NCI-H2029 treated with DMSO at 0.1 percent for 48 hours (cell line): ENCODE results near the gene DLG2.
"Not testable (repeated sequence)": the region's sequence is repeated elsewhere in the genome, so short reads cannot be mapped to it uniquely, and the experiment has no call there.

Experiments
- DNase-seq: peaks from one replicate; lab custom pipeline; 2025; lab: John Stamatoyannopoulos, UW

Gene DLG2

GRCh38 chr11:84836371-84836770 is 790.8 kb downstream of the DLG2 start:
- no peak for DNase-seq

DNA sequence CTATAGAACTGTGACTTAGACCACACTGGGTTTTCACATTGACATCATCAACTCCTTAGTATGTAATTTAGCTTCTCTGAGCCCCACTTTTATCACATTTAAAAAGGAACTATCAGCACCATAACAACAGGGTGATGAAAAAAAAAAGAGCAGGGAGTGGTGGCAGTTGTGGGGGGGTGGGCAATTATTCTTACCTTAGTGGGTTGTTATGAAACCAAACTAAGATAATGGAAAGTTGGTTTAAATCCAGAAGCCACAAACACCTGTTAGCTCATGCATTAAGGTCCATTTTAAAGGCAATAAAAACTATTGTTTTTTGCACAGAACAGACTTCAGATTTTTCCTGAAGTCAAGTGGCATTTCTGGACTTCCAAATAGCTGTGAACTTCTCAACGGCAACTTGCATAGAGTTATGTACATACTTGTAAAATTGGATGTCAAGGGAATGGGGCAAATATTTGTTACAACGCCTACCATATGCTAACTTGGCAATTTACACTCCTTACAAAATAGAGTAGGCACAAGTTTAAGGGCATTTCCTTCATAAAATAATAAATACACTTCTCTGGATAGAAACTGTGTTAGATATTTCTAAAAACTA is 793.6 kb downstream of the DLG2 start:
- no peak for DNase-seq

DNA sequence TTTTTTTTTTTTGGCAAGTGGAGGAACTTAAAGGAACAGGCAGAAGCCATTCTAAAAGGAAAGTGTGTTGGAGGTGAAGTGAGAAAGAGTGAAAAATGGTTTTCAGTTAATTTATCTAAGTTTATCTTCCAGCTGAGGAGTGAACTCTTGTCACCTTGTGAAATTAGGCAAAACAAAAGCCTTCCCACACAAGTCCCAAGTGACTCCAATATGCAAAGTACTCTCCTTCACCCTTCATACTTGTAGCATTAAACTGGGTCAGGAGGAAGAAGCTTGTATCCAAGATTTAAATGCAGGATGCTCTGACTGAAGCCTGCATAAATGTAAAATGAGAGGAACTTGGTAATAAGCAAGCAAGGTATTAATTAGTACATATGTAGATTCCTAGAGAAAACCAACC is 796.8 kb downstream of the DLG2 start:
- DNase-seq, result no peak

- DNase-seq, result no peak
Measured at GRCh38 chr11:84829162-84829561, 798.0 kb downstream of the DLG2 start.

DNA sequence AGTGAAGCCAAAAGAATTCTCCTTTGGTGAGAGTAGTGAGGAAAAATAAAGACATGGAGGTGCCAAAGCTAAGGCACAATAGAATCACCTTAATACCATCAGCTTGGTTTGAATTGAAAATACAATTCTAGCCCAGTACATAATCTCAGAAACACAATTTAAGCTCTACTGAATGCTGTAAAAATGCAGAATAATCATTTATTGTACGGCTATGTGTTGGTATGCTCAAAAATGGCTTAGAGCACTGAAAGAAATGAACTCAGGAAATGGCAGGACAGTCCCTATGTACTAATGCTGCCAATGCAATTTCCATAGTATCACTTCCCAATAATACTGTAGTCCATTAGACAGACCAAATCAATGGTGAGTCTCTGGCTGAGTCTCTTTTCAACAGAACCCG is 798.5 kb downstream of the DLG2 start:
- no peak for DNase-seq

DNA sequence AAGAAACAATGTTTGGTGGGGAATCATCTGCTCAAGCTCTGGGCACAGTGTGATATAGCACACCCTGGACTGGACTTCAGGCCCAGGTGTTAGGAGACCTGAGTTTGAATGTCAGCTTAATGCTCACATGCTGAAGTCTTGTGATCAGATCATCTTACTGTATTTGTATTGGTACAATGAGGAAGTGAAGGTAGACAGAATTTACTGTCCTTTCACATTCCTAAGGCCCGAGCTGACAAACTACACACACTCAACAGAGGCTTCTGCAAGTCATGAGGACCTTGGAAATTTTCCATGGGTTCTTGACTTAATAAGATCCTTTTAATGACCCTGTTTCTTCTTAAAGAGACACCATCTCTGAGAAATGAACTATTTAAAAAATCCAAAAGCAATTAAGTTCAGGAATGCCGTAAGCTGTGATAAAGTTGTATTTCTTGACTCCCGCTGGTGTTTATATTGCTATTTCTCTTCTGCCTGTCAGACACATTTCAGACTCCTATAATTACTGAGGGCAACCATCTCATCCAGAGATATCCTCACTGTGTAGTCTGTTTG is 802.0 kb downstream of the DLG2 start:
- no peak for DNase-seq

- no peak for DNase-seq
Measured at GRCh38 chr11:84824624-84825023, 802.5 kb downstream of the DLG2 start.

GRCh38 chr11:84819537-84819936 is 807.6 kb downstream of the DLG2 start:
- DNase-seq, result no peak

- DNase-seq, result no peak
Measured at GRCh38 chr11:84819128-84819527, 808.0 kb downstream of the DLG2 start.

DNA sequence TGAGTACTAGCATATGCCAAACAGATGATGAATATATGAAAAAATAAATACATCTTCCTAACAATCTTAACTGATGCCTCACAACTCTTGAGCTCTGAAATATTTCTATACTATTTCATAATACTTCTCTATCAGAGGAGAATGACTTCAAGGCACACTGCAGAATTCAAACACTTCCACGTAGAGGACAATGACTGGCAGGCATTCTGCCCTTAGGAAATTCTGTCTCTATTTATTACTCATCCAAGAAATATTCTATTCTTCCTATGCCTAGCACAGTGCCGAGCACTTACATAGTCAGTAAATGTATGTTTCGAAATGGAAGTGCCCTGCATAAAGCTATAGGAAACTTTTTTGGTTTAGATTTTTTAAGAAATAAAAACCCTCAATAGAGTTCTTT is 809.1 kb downstream of the DLG2 start:
- no peak for DNase-seq

GRCh38 chr11:84812471-84812969 is 814.6 kb downstream of the DLG2 start:
- no peak for DNase-seq

- DNase-seq, result no peak
Measured at GRCh38 chr11:84806354-84806753, 820.8 kb downstream of the DLG2 start.

- DNase-seq, result no peak
Measured at GRCh38 chr11:84804041-84804440, 823.1 kb downstream of the DLG2 start.

GRCh38 chr11:84800755-84801346 is 826.3 kb downstream of the DLG2 start:
- DNase-seq, result no peak

DNA sequence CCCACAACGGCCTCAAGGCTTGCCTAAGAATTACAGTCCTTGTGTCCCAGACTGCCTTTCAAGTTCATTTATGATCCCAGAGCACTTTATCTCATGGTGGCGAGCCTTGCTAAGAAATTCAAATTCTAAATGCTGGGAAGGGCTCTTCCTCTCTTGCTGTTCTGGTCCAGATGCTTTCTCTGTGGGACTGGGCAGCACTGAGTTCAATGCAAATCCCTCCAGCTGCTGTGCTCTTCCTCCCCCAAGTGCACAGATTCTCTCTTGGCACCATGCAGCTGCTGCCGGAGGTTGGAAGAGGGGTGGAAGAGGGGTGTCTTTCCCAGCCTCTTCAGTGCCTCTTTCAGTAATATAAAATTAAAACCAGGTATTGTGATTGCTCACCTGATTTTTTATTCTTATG is 828.0 kb downstream of the DLG2 start:
- DNase-seq, result no peak

DNA sequence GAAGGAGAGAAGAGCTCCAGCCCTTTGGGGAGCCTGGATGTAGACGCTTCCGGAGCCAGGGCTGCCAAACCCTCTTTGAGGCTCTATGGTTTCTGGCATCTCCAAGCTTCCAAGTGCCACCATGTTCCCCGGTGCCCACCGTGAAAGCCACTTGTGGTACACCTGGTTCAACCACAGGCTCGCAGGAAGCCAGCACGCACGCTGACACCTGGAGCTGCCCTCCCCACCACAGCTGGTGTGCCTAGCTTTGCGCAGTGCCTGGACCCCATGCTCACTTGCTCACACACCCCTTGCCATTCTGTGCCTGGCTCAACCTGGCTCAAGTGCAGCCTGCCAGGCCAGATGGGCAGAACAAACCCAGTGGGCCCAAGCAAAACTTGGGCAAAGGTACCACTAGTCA is 831.4 kb downstream of the DLG2 start:
- no peak for DNase-seq

DNA sequence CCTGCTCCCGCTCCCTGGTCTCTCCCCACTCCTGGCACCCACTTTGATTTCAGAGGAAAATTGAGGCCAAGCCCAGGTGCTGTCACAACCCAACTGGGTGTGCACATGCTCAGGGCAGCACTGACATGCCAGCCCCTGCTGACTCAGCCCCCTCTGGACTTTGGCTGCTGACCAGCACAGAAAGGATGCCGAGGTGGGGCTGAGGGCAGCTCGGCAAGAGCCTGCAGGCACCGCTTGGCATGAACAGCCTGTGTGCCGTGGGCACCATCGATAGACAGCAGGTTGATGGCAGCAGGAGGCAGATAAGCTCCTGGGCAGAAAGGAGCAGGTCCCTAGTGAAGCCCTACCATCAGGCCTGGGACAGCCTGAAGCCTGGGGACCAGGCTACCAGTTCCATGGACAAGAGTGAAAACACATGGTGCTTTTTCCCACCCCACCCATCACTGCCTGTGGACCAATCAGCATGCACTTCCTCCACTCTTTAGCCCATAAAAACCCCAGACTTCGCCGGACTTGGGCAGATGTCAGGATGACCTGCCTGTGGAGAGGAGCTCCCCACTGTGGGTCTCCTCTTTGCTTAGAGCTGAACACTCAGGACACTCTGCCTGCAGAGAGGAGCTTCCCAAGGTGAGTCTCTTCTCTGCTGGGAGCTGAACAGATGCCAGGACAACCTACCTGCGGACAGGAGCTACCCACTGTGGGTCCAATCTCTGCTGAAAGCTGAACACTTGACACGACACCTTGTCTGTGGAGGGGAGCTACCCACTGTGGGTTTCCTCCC is 832.3 kb downstream of the DLG2 start:
- DNase-seq, result no peak

DNA sequence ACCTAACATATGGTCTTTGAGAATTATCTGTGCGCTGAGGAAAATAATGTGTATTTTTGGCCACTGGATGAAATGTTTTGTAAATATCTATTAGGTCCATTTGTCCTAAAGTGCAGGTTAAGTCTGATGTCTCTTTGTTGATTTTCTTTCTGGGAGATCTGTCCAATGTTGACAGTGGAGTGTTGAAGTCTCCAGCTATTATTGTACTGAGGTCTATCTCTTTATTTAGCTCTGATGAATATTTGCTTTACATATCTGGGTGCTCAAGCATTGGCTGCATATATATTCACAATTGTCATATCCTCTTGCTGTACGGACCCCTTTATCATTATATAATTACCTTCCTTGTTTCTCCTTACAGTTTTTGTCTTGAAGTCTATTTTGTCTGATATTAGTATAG is 833.8 kb downstream of the DLG2 start:
- no peak for DNase-seq

- DNase-seq, result no peak
Measured at GRCh38 chr11:84790849-84791427, 836.2 kb downstream of the DLG2 start.

DNA sequence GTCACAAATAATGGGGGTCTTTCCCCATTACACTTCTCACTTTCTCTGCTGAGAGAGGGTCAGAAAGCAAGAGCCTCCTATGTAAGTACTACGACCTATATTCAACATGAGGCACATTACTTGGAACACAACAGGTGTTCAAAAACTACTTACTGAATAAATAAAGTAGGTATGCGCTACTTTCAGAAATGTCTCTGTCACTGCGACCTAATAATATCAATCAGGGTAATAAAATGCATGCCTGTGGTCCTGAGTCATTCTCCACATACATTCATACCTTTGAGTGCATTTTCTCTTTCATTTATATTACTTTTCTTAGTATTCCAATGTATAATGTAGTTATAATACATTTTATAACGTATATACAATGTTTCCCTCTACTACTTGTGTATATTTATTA is 838.9 kb downstream of the DLG2 start:
- no peak for DNase-seq

- DNase-seq, result not testable (repeated sequence)
Measured at GRCh38 chr11:84784158-84784557, 843.0 kb downstream of the DLG2 start.

DNA sequence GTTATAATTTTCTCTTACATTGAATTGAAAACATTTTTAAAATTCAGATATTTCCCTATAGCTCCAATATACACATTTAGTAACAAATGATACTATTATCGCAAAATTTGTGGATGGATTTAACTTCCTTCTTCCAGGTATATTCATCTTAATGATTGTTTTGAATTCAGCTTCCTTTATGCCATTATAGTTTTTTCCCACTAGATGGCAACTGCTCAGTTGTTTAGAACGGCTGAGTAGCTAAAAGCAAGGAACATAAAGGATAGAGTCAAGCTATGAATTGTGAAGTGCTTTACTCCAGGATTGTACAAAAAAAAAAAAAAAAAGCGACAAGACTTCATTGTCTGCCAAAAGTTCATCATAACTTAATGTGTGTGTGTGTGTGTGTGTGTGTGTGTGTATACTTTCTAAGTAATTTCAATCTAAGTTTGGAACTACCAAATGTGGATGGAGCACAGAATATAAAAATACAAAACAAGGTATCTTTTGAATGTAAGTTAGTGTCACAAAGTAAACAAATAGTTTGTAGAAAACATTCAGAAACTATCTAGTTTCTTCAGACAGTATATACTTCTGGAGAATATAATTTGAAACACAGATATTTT is 846.4 kb downstream of the DLG2 start:
- peak; percentile 0 for DNase-seq
